T-helper 1 cell treated with Interleukin-12 subunit alpha and Interleukin-12 subunit beta and Interleukin-4 antibody, amounts not matched to agents 30 μg/mL and 1 μg/mL, for 36 hours (primary cell): ENCODE measurements around the gene APLNR.
"Not testable (repeated sequence)": the region's sequence is repeated elsewhere in the genome, so short reads cannot be mapped to it uniquely, and the experiment has no call there.

Experiments used
- H3K27ac Mint-ChIP-seq: one replicate; pipeline ENCODE4 v1.8.0; 2021; ENCODE audit warnings: mild to moderate bottlenecking, mixed read lengths
- H3K27me3 Mint-ChIP-seq: one replicate; pipeline ENCODE4 v1.8.0; 2021; ENCODE audit warnings: low read depth, mixed read lengths
- H3K36me3 Mint-ChIP-seq: one replicate; pipeline ENCODE4 v1.8.0; 2021; ENCODE audit warnings: low read depth, mixed read lengths
- H3K4me1 Mint-ChIP-seq: one replicate; pipeline ENCODE4 v1.8.0; 2021; ENCODE audit warnings: low read depth, mixed read lengths
- H3K4me3 Mint-ChIP-seq: one replicate; pipeline ENCODE4 v1.8.0; 2021; ENCODE audit warnings: mild to moderate bottlenecking, moderate library complexity, mixed read lengths
- H3K9me3 Mint-ChIP-seq: one replicate; pipeline ENCODE4 v1.8.0; 2021; ENCODE audit warnings: mixed read lengths

The APLNR gene

GRCh38 chr11:57237204-57237681 is at the start of gene APLNR:
Gene APLNR (minus strand): TSS chr11:57237250. CDS start chr11:57237004, 246 bp downstream.
- no peak within 1 kb of the TSS for H3K4me3 Mint-ChIP-seq
- no peaks in the 10 kb centered on the region for H3K36me3 Mint-ChIP-seq
- peaks cover 31% of the 10 kb centered on the region for H3K27me3 Mint-ChIP-seq
- H3K27ac Mint-ChIP-seq, result no peak within 1 kb of the TSS
- no peaks in the 10 kb centered on the region for H3K9me3 Mint-ChIP-seq
- H3K4me1 Mint-ChIP-seq, result no peaks in the 10 kb centered on the region

GRCh38 chr11:57283231-57283990 is 46.4 kb upstream of the APLNR start:
- H3K36me3 Mint-ChIP-seq, result no peaks in the 10 kb centered on the region
- no peaks in the 10 kb centered on the region for H3K4me1 Mint-ChIP-seq
- H3K9me3 Mint-ChIP-seq, result peaks cover 3% of the 10 kb centered on the region
- H3K4me3 Mint-ChIP-seq, result no peak overlapping the region
- H3K27ac Mint-ChIP-seq, result no peak overlapping the region
- H3K27me3 Mint-ChIP-seq, result peaks cover 4% of the 10 kb centered on the region

GRCh38 chr11:57281546-57281945 is 44.5 kb upstream of the APLNR start:
- not testable (repeated sequence) for H3K27ac Mint-ChIP-seq, H3K27me3 Mint-ChIP-seq, H3K4me1 Mint-ChIP-seq, H3K4me3 Mint-ChIP-seq, H3K9me3 Mint-ChIP-seq, H3K36me3 Mint-ChIP-seq

GRCh38 chr11:57279116-57279515 is 42.1 kb upstream of the APLNR start:
- Mint-ChIP-seq H3K9me3 (peaks cover 6% of the 10 kb centered on the region), H3K4me3 (no peak overlapping the region), H3K36me3 (no peaks in the 10 kb centered on the region), H3K27ac (no peak overlapping the region), H3K27me3 (peaks cover 13% of the 10 kb centered on the region), H3K4me1 (peaks cover 4% of the 10 kb centered on the region)

- Mint-ChIP-seq H3K4me1 (peaks cover 4% of the 10 kb centered on the region), H3K27me3 (peaks cover 13% of the 10 kb centered on the region), H3K36me3 (no peaks in the 10 kb centered on the region), H3K4me3 (no peak overlapping the region), H3K9me3 (peaks cover 8% of the 10 kb centered on the region), H3K27ac (no peak overlapping the region)
Measured at GRCh38 chr11:57278721-57279095, 41.7 kb upstream of the APLNR start.

GRCh38 chr11:57277845-57278720 is 41.0 kb upstream of the APLNR start:
- no peak overlapping the region for H3K27ac Mint-ChIP-seq
- peaks cover 13% of the 10 kb centered on the region for H3K27me3 Mint-ChIP-seq
- no peak overlapping the region for H3K4me3 Mint-ChIP-seq
- no peaks in the 10 kb centered on the region for H3K36me3 Mint-ChIP-seq
- H3K9me3 Mint-ChIP-seq, result peaks cover 12% of the 10 kb centered on the region
- peaks cover 4% of the 10 kb centered on the region for H3K4me1 Mint-ChIP-seq

- Mint-ChIP-seq H3K4me1 (peaks cover 4% of the 10 kb centered on the region), H3K9me3 (peaks cover 12% of the 10 kb centered on the region), H3K27ac (no peak overlapping the region), H3K27me3 (peaks cover 13% of the 10 kb centered on the region), H3K4me3 (no peak overlapping the region), H3K36me3 (no peaks in the 10 kb centered on the region)
Measured at GRCh38 chr11:57276971-57277675, 40.1 kb upstream of the APLNR start.

- H3K36me3 Mint-ChIP-seq, result no peaks in the 10 kb centered on the region
- peaks cover 13% of the 10 kb centered on the region for H3K27me3 Mint-ChIP-seq
- H3K4me3 Mint-ChIP-seq, result no peak overlapping the region
- H3K9me3 Mint-ChIP-seq, result peaks cover 12% of the 10 kb centered on the region
- peaks cover 4% of the 10 kb centered on the region for H3K4me1 Mint-ChIP-seq
- H3K27ac Mint-ChIP-seq, result no peak overlapping the region
Measured at GRCh38 chr11:57276169-57276970, 39.3 kb upstream of the APLNR start.

- Mint-ChIP-seq H3K27me3 (peaks cover 13% of the 10 kb centered on the region), H3K4me1 (peaks cover 4% of the 10 kb centered on the region), H3K4me3 (no peak overlapping the region), H3K36me3 (no peaks in the 10 kb centered on the region), H3K9me3 (peaks cover 12% of the 10 kb centered on the region), H3K27ac (no peak overlapping the region)
Measured at GRCh38 chr11:57275582-57275981, 38.5 kb upstream of the APLNR start.

- Mint-ChIP-seq H3K9me3 (peaks cover 12% of the 10 kb centered on the region), H3K27me3 (peaks cover 13% of the 10 kb centered on the region), H3K27ac (no peak overlapping the region), H3K4me1 (peaks cover 4% of the 10 kb centered on the region), H3K4me3 (no peak overlapping the region), H3K36me3 (no peaks in the 10 kb centered on the region)
Measured at GRCh38 chr11:57274904-57275498, 38.0 kb upstream of the APLNR start.

- H3K4me1 Mint-ChIP-seq, result peaks cover 4% of the 10 kb centered on the region
- H3K36me3 Mint-ChIP-seq, result no peaks in the 10 kb centered on the region
- no peak overlapping the region for H3K4me3 Mint-ChIP-seq
- no peak overlapping the region for H3K27ac Mint-ChIP-seq
- peaks cover 12% of the 10 kb centered on the region for H3K9me3 Mint-ChIP-seq
- peaks cover 13% of the 10 kb centered on the region for H3K27me3 Mint-ChIP-seq
Measured at GRCh38 chr11:57273448-57274058, 36.5 kb upstream of the APLNR start.

- H3K4me1 Mint-ChIP-seq, result no peaks in the 10 kb centered on the region
- no peak overlapping the region for H3K27ac Mint-ChIP-seq
- H3K4me3 Mint-ChIP-seq, result no peak overlapping the region
- no peaks in the 10 kb centered on the region for H3K27me3 Mint-ChIP-seq
- H3K9me3 Mint-ChIP-seq, result peaks cover 17% of the 10 kb centered on the region
- no peaks in the 10 kb centered on the region for H3K36me3 Mint-ChIP-seq
Measured at GRCh38 chr11:57269571-57270021, 32.5 kb upstream of the APLNR start.

GRCh38 chr11:57266157-57266556 is 29.1 kb upstream of the APLNR start:
- Mint-ChIP-seq H3K27ac (no peak overlapping the region), H3K4me1 (no peaks in the 10 kb centered on the region), H3K27me3 (peaks cover 4% of the 10 kb centered on the region), H3K9me3 (peaks cover 6% of the 10 kb centered on the region), H3K36me3 (no peaks in the 10 kb centered on the region), H3K4me3 (no peak overlapping the region)
